WI38 (cell line): ENCODE measurements around the gene TSKS.

ENCODE experiments used
- H3K4me3 ChIP-seq: 2 replicates; pipeline ENCODE4 v1.5.1; 2011; ENCODE audit warnings: low read depth, mild to moderate bottlenecking, control low read depth, low read length
- CTCF ChIP-seq: IDR thresholded peaks from 2 replicates; pipeline ENCODE4 v1.5.1; 2012; ENCODE audit warnings: low read depth, mild to moderate bottlenecking, control low read depth, low read length

Gene TSKS

GRCh38 chr19:49782515-49782914 lies 19.4 kb upstream of the TSKS start:
- no peak for TF ChIP-seq CTCF
- H3K4me3 ChIP-seq = no peak overlapping the region

- TF ChIP-seq CTCF = no peak
- no peak overlapping the region for H3K4me3 ChIP-seq
Observed at GRCh38 chr19:49781394-49781793, 18.3 kb upstream of the TSKS start.

GRCh38 chr19:49780861-49781260 lies 17.8 kb upstream of the TSKS start:
- no peak for TF ChIP-seq CTCF

DNA sequence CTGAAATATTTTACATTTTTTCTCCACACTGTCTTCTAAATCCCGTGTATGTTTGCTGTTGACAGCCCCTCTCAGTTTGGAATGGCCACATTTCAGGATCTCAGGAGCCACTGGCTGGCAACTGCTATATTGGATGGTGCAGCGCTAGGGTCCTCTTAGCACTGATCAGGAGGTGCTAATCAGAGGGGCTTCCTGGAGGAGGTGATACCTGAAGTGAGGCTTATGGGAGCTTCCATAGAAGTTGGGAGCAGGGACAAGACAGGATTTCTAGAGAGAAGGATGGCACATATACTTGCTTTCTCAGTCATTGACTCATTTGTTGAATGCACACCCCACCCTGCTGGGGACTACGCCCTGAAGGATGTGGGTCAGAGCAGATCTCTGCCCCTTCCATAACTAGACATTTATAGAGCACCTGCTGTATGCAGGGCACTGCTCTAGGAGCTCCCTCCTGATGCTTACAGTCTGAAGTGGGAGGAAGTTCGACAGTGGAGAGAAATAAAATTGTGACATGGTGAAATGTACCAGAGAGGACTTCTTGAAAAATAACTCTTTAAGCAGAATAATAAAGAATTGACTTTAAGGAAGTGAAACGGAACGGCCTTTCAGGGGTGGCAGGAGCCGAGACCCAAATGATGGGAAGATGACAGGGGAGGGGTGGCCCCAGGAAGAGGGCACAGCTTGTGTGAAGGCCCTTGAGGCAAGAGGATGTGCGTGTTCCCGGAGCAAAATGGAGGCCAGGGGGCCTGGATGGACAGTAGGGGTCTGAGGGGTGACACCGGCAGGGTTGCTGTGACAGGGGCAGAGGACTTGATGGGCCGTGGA lies 16.8 kb upstream of the TSKS start:
- no peak overlapping the region for H3K4me3 ChIP-seq
- no peak for TF ChIP-seq CTCF

More at GRCh38 chr19:49780861-49781260, 17.8 kb upstream of the TSKS start:
- H3K4me3 ChIP-seq = no peak overlapping the region

DNA sequence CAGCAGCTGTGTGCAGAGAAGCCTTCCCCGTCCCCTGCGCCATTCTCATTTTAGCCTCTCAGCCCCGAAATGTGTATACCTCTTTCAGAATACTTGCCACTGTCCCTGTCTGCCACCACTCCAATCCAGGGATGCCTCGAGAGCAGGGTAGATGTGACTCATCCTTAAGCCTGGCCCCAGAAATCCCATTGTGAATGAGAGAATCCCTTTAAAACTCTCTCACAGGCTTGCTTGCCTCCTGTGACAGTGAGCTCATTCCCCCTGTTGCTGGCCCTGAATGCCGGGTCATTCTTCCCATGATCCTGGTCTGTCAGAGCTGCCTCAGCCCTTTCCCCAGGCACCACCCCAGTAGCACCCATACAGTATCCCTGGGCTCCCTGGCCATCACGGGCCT lies 13.3 kb upstream of the TSKS start:
- no peak overlapping the region for H3K4me3 ChIP-seq
- TF ChIP-seq CTCF = no peak

- no peak for TF ChIP-seq CTCF
- H3K4me3 ChIP-seq = no peak overlapping the region
Observed at GRCh38 chr19:49775742-49776370, 12.8 kb upstream of the TSKS start.

GRCh38 chr19:49774969-49775368 lies 11.9 kb upstream of the TSKS start:
- TF ChIP-seq CTCF = no peak
- no peak overlapping the region for H3K4me3 ChIP-seq
